HEK293 (cell line): Measurements from ENCODE around the gene CWC25.

Experiments used
- KLF8 ChIP-seq: fragments of 450-650 bp; formaldehyde crosslinking; IDR thresholded peaks from 2 replicates; pipeline ENCODE4 v1.5.1; 2016; ENCODE audit warnings: missing biosample characterization, missing genetic modification characterization
- YY1 ChIP-seq: fragments of 450-650 bp; formaldehyde crosslinking; IDR thresholded peaks from 2 replicates; pipeline ENCODE4 v1.5.1; 2018; ENCODE audit warnings: missing biosample characterization, missing genetic modification characterization
- ZNF133 ChIP-seq: fragments of 450-650 bp; formaldehyde crosslinking; IDR thresholded peaks from 2 replicates; pipeline ENCODE4 v1.5.1; 2016; ENCODE audit warnings: missing biosample characterization, missing genetic modification characterization
- ZNF274 ChIP-seq, 2 experiments: fragments of 200-500 bp in 1 of 2; fragments of 450-650 bp in 1 of 2; sonication (Bioruptor generic) in 1 of 2; formaldehyde crosslinking in 1 of 2; IDR thresholded peaks; 2 replicates each; pipeline versions ENCODE4 v1.5.1 to v1.6.1; 2014 to 2016; ENCODE audit warnings: borderline replicate concordance in 1 of 2, inconsistent platforms in 1 of 2, low read length in 1 of 2, missing biosample characterization in 1 of 2, missing genetic modification characterization in 1 of 2
- ZNF391 ChIP-seq: fragments of 450-650 bp; formaldehyde crosslinking; IDR thresholded peaks from 2 replicates; pipeline ENCODE4 v1.5.1; 2016; ENCODE audit warnings: low read depth, missing biosample characterization, missing genetic modification characterization, borderline replicate concordance
- ZNF473 ChIP-seq: fragments of 450-650 bp; formaldehyde crosslinking; IDR thresholded peaks from 2 replicates; pipeline ENCODE4 v1.5.1; 2017; ENCODE audit warnings: missing biosample characterization, missing genetic modification characterization
- ZSCAN30 ChIP-seq: fragments of 450-650 bp; IDR thresholded peaks from 2 replicates; pipeline ENCODE4 v1.5.1; 2018; ENCODE audit warnings: missing biosample characterization, mild to moderate bottlenecking, missing genetic modification characterization, moderate library complexity
- TF ChIP-seq, protein P1 (sequence below): fragments of 450-650 bp; formaldehyde crosslinking; IDR thresholded peaks from 2 replicates; pipeline ENCODE4 v1.5.1; 2016; ENCODE audit warnings: missing biosample characterization, missing genetic modification characterization
- TF ChIP-seq, protein P2 (sequence below): fragments of 450-650 bp; formaldehyde crosslinking; IDR thresholded peaks from 2 replicates; pipeline ENCODE4 v1.5.1; 2016; ENCODE audit warnings: missing biosample characterization, missing genetic modification characterization
- TF ChIP-seq, protein P3 (sequence below): fragments of 450-650 bp; formaldehyde crosslinking; IDR thresholded peaks from 2 replicates; pipeline ENCODE4 v1.5.1; 2016; ENCODE audit warnings: missing biosample characterization, missing genetic modification characterization, low read depth
- TF ChIP-seq, protein P4 (sequence below): fragments of 450-650 bp; formaldehyde crosslinking; IDR thresholded peaks from 2 replicates; pipeline ENCODE4 v1.5.1; 2016; ENCODE audit warnings: missing biosample characterization, missing genetic modification characterization
- TF ChIP-seq, protein P5 (sequence below): sonication (generic); formaldehyde crosslinking; IDR thresholded peaks from 2 replicates; pipeline ENCODE4 v1.8.1; 2022; ENCODE audit warnings: mild to moderate bottlenecking, moderate library complexity, missing genetic modification reagents

DNA sequence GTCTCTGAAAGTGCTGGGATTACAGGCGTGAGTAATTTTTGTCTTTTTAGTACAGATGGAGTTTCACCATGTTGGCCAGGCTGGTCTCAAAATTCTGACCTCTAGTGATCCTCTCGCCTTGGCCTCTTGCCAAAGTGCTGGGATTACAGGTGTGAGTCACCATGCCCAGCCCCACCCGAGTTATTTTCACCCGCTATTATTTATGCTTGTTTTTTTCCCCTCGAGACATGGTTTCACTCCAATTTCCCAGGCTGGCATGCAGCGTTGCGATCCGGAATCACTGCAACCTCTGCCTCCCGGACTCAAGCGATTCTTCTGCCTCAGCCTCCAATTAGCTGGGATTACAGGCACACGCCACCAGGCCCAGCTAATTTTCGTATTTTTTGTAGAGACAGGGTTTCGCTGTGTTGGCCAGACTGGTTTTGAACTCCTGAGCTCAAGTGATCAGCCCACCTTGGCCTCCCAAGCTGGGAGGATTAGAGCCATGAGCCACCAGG is 19.2 kb upstream of the CWC25 start:
- TF ChIP-seq, protein P1, sequence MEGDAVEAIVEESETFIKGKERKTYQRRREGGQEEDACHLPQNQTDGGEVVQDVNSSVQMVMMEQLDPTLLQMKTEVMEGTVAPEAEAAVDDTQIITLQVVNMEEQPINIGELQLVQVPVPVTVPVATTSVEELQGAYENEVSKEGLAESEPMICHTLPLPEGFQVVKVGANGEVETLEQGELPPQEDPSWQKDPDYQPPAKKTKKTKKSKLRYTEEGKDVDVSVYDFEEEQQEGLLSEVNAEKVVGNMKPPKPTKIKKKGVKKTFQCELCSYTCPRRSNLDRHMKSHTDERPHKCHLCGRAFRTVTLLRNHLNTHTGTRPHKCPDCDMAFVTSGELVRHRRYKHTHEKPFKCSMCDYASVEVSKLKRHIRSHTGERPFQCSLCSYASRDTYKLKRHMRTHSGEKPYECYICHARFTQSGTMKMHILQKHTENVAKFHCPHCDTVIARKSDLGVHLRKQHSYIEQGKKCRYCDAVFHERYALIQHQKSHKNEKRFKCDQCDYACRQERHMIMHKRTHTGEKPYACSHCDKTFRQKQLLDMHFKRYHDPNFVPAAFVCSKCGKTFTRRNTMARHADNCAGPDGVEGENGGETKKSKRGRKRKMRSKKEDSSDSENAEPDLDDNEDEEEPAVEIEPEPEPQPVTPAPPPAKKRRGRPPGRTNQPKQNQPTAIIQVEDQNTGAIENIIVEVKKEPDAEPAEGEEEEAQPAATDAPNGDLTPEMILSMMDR (tag by site-specific recombination): no peak
- TF ChIP-seq ZNF391 (tag by site-specific recombination): no peak
- TF ChIP-seq, protein P2, sequence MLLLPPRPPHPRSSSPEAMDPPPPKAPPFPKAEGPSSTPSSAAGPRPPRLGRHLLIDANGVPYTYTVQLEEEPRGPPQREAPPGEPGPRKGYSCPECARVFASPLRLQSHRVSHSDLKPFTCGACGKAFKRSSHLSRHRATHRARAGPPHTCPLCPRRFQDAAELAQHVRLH: no peak
- TF ChIP-seq ZNF274 (IDR thresholded peaks at IDR 0.05; ENCODE audit: low read length): no peak
- no peak for TF ChIP-seq ZNF274 (tag by site-specific recombination; IDR thresholded peaks at IDR 0.05; ENCODE audit: borderline replicate concordance)
- peak; percentile 21; the same call in 1 of the 2 replicates for TF ChIP-seq KLF8 (tag by site-specific recombination)
- no peak for TF ChIP-seq YY1
- no peak for TF ChIP-seq ZNF133 (tag by site-specific recombination)
- TF ChIP-seq, protein P3, sequence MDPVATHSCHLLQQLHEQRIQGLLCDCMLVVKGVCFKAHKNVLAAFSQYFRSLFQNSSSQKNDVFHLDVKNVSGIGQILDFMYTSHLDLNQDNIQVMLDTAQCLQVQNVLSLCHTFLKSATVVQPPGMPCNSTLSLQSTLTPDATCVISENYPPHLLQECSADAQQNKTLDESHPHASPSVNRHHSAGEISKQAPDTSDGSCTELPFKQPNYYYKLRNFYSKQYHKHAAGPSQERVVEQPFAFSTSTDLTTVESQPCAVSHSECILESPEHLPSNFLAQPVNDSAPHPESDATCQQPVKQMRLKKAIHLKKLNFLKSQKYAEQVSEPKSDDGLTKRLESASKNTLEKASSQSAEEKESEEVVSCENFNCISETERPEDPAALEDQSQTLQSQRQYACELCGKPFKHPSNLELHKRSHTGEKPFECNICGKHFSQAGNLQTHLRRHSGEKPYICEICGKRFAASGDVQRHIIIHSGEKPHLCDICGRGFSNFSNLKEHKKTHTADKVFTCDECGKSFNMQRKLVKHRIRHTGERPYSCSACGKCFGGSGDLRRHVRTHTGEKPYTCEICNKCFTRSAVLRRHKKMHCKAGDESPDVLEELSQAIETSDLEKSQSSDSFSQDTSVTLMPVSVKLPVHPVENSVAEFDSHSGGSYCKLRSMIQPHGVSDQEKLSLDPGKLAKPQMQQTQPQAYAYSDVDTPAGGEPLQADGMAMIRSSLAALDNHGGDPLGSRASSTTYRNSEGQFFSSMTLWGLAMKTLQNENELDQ (tag by site-specific recombination): no peak
- TF ChIP-seq, protein P4, sequence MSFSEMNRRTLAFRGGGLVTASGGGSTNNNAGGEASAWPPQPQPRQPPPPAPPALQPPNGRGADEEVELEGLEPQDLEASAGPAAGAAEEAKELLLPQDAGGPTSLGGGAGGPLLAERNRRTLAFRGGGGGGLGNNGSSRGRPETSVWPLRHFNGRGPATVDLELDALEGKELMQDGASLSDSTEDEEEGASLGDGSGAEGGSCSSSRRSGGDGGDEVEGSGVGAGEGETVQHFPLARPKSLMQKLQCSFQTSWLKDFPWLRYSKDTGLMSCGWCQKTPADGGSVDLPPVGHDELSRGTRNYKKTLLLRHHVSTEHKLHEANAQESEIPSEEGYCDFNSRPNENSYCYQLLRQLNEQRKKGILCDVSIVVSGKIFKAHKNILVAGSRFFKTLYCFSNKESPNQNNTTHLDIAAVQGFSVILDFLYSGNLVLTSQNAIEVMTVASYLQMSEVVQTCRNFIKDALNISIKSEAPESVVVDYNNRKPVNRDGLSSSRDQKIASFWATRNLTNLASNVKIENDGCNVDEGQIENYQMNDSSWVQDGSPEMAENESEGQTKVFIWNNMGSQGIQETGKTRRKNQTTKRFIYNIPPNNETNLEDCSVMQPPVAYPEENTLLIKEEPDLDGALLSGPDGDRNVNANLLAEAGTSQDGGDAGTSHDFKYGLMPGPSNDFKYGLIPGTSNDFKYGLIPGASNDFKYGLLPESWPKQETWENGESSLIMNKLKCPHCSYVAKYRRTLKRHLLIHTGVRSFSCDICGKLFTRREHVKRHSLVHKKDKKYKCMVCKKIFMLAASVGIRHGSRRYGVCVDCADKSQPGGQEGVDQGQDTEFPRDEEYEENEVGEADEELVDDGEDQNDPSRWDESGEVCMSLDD (tag by site-specific recombination): no peak
- no peak for TF ChIP-seq ZSCAN30
- TF ChIP-seq, protein P5, sequence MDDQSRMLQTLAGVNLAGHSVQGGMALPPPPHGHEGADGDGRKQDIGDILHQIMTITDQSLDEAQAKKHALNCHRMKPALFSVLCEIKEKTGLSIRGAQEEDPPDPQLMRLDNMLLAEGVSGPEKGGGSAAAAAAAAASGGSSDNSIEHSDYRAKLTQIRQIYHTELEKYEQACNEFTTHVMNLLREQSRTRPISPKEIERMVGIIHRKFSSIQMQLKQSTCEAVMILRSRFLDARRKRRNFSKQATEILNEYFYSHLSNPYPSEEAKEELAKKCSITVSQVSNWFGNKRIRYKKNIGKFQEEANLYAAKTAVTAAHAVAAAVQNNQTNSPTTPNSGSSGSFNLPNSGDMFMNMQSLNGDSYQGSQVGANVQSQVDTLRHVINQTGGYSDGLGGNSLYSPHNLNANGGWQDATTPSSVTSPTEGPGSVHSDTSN: no peak
- TF ChIP-seq ZNF473 (tag by site-specific recombination): no peak
